NCI-H2029 treated with DMSO at 0.1 percent for 48 hours (cell line): ENCODE measurements around the gene OTOP3.
"Not testable (repeated sequence)": the region's sequence is repeated elsewhere in the genome, so short reads cannot be mapped to it uniquely, and the experiment has no call there.

Experiments used
- DNase-seq: peaks from one replicate; lab custom pipeline; 2025; lab: John Stamatoyannopoulos, UW

OTOP3 gene, protein sequence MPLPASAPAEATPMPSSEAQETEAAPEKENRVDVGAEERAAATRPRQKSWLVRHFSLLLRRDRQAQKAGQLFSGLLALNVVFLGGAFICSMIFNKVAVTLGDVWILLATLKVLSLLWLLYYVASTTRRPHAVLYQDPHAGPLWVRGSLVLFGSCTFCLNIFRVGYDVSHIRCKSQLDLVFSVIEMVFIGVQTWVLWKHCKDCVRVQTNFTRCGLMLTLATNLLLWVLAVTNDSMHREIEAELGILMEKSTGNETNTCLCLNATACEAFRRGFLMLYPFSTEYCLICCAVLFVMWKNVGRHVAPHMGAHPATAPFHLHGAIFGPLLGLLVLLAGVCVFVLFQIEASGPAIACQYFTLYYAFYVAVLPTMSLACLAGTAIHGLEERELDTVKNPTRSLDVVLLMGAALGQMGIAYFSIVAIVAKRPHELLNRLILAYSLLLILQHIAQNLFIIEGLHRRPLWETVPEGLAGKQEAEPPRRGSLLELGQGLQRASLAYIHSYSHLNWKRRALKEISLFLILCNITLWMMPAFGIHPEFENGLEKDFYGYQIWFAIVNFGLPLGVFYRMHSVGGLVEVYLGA

DNA sequence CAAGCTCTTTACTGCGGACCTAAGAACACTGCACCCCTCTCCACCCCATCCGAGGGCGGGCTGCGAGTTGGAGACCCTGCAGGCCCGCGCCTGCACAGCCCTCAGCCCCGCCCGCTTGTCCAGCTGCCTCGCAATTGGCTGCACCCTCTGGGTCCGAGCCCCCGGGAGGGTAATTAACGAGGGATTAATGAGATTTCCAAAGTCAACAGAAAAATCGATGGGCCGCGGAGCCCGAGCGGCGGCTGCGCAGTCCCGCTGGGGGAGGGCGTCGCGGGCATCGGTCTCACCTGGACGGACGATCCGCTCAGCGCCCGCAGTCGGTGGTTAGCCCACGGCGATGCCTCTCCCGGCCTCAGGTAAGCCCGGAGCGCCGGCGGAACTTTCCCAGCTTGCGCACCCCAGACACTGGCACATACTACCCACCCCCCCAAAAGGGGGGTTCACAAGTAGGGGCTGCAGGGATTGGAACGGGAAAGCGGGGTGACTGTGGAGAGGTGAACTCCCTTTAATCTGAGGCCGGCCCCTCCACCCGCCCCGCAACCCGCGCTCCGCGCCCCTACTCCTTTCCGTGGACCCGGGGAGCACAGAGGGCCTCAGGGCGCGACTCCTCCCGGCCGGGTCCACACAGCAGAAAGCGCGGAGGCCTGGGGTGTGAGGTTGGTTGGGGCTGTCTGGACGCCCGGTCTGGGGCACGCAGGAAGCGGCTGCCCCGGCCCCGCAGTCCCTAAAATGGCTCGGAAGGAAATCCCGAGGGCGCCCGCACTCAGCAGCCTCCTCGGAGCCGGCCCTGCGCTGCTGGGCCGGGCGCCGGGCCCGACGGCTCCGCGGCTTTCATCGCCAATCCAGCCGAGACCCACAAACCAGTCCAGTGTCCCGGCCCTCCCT lies at the start of gene OTOP3:
OTOP3 (plus strand) TSS at position 314 of the 885 bp plus-strand sequence; CDS start at position 338, 24 bp downstream.
- DNase-seq: no peak

DNA sequence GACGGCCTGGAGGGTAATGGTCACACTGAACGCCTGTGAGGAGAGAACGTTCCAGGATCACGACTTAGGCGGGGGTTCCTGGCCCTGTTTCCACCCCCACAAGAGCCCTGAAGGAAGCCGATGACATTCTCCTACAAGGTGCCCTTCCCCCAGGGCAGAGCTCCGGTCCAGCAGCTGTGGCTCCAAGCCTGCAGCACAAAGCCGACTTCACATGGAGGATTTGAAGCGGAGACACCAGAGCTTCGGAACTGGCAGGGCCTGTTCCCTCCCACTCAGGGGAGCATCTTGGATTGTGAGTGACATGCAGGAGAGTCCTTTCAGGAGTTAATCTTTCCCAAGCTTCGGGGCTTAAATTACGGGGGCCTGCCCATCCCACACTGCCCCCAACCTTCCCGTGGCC lies 47.2 kb upstream of the OTOP3 start:
- no peak for DNase-seq

DNA sequence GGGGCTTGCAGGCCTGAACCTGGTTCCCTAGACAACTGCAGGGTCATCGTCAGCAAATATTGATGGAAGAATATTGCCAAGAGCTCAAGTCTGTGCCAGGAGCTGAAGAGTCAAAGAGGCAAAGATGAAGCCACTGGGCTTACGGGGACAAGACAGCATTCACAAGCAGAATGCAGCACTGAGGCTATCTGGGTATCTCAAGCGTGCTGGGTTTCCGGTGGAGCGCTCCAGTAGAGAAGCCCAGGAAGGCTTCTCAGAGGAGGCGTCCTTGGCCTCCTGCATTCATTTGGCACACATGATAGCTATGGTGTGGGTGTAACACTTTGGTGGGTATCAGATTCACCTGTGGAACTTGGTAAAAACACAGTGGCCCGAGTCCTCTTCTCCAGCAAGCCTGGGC lies 45.1 kb upstream of the OTOP3 start:
- no peak for DNase-seq

DNA sequence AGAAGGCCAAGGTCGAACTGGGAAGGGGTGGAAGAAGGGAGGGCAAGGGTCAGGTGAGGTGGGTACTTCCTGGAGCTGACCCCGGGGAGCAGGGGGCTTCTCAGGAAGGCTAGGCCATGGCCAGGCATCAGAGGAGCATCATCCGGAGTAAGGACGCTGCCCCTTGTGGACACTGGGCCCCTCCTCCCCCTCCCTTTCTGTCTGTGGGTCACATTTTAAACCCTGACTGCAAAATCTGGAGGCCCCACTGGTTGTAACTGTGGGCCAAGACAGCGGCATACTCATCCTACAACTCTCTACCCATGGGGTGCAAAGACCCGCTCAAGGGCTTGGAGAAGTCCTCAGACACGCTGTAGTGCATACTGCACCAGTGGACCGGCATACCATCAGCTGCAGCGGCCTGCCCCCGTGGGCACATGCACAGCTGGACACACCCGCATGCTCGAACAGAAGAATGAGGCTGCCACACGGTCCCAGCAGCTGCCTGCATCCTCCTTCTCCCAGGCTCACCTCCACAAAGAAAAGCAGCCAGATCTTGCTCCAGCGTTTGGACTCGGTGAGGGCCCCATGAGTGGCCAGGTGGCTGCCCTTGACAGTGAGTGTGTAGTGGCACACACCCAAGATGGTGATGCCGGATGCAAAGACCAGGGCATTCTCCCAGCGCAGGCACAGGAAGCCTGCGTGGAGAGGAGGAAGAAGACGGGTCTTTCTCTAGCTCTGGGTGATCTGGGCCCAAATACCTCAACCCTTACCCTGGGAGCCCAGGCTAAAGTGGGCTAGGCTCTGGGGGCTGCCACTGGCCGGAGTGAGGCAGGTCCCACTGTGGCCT lies 43.5 kb upstream of the OTOP3 start:
- peak; percentile 20 for DNase-seq

DNA sequence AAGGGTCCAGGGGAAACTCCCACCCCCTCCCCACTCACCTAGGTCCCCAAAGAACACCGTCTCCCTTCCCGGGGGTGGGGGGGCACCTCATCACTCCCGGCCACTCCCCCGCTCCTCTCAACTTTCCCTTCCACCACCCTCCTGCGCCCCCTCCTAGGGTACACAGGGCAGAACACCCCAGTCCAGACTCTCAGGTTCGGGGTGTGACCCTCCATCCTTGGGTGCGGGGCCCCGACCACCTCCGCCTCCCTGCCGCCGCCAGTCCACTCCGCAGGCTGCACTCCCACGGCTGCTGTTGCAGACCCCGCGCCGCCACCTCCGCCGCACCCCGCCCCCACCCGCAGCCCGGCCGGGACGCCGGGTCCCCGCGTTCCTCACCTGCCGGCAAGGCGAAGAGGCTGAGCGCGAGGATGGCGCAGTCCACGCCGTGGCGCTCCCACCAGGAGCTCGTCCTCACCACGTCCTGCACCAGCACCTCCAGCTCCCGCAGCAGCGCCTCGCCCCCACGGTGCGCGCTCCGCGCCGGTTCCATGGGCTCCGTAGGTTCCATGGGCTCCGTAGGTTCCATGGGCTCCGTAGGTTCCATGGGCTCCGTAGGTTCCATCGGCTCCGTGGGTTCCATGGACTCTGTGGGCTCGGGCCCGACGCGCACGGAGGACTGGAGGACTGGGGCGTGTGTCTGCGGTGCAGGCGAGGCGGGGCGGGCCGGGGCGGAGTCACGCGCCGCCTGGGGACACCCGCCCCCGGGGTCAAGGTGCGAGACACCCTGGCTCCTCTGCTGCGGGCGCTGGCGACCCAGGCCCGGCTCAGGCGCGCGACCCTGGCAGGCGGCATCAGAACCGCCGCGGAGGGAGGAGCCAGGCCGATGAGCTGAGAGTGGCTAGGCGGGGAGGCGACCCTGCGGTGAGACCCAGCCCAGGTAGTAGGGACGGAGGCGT lies 42.5 kb upstream of the OTOP3 start, which contains the start of gene FADS6:
FADS6 (minus strand) TSS at position 660 of the 938 bp plus-strand sequence; CDS start at position 622, 38 bp downstream.
- DNase-seq: no peak

DNA sequence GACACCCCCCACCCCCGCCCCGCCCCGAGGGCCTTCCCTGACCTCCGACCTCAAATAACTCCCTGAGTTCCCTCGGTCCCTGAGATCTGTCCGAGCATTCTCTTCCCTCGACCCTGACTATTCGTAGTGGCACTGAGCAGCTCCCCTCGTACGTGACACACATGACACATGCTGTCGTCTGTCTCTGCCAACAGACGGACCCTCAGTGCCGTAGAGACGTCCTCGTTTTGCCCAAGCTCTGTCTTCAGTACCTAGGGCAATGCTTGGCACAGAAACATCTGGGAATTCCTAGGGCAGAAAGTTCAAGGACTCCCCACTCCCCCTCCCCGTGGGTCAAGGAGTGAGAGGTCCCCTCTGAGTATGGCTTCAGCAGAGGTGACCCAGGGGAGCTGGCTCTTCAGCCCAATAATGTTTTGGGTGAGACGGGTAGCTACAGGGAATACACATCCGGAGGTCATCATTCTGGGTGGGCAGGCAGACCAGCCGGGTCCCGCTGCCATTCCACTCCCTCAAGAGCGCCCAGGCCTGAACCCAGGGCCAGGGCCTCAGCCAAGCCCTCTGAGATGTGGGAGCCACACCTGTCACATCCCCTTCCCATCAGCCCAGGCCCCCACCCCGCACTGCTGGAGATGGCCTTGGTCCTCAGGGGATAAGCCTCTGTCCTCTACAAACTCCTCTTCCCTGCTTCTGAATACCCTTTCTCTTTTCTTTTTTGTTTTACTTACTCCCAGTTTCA lies 41.6 kb upstream of the OTOP3 start:
- no peak for DNase-seq

DNA sequence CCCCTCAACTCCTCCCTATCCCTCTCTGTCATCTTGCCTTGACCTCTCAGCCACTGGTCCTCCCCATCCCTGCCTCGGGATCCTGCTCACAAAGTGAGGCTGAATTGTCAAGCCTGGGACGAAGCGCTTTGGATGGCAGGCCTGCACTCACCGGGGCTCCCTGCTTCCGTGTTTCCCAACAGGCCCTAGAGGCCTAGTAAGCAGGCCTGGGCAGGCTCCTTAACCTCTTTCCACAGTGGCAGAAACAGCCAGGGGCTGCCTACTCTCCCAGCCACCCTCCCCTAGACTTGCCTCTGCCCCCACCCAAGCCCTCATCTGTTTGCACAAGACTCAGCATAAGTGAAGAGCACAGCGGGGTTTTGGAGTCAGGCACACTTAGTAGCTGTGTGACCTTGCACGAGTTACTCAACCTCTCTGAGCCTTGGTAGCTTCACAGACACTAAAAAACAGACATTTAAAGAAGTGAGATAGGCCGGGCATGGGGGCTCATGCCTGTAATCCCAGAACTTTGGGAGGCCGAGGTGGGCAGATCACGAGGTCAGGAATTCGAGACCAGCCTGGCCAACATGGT lies 37.2 kb upstream of the OTOP3 start:
- no peak for DNase-seq

DNA sequence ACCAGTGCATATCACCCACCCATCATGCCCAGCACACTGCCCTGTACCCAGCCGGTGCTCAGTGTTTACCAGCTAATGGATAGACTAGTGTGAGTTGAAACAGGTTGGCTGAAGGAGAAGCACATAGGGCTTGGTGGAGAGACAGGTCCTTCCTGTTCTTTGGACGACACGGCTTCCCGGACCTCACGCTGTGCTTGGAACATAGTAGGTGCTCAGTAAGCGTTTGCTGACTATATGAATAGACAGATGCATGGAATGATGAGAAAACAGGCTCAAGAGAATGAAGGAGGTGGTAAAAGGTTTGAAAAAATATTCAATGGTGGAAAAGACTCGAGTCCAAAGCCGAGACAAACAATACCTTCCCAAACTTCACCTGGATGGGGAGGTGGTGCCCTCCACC lies 35.5 kb upstream of the OTOP3 start:
- no peak for DNase-seq

DNA sequence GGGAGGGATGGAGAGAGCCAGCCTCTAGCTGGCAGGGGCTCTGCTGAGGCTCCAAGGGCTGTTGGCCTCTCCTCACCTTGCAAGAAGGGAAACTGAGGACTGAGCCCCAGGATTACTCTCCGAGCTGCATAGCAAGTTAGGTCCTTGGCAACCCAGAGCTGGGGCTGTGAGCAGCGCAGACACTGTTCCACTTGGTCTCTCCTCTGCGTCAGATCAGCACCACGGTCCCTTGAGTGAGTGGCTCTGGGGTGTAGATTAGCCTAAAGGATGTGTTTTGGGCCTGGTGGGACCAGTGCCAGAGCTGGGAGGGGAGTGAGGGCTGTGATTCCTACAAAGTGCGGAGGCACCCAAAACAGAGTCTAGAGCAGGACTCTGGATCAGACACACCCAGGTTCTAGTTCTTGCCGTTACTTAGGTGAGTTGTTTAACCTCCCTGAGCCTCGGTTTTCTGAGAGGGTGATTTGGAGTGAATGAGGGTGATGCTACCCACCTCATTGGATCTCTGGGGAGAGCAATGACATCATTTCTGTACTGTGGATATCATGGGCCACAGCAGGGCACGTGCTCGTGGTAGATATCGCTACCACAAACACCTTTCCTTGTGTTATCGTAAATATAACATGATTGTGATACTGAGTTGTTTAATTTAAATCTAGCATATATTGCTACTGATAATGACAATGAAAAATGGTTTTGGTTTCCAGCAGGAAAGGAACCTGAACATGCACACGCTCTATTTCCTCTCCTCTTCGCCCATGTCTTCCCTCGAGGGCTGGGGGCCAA lies 34.2 kb upstream of the OTOP3 start:
- no peak for DNase-seq

DNA sequence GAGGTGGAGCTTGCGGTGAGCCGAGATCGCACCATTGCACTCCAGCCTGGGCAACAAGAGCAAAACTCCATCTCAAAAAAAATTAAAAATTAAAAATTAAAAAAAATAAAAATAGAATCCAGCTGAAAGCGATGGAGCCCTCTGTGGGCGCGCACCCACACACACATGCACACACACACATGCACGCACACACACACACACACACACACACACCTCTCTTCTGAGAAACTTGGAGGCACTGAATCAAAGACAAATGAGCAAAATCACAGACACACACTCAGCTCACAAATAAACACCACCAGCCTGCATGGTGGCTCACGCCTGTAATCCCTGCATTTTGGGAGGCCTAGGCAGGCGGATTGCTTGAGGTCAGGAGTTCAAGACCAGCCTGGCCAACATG lies 32.7 kb upstream of the OTOP3 start:
- no peak for DNase-seq

DNA sequence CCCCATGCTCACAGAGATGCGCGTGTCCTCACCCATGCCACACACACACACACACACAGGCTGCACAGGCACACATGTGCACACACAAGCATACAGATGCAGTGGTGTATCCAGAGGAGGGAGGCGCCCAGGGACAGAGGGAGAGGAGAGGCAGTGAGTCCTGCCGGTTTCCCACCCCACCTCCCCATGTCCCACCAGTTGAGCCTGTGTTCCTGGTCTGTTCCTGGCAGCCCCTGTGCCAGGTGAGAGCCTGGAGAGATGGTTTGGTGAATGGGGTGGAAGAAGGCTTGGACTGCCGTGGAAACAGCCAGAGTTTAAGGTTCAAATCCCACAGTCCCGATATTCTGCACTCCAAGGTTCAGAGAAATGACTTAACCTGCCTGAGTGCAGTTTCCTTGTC lies 32.0 kb upstream of the OTOP3 start:
- DNase-seq: no peak

DNA sequence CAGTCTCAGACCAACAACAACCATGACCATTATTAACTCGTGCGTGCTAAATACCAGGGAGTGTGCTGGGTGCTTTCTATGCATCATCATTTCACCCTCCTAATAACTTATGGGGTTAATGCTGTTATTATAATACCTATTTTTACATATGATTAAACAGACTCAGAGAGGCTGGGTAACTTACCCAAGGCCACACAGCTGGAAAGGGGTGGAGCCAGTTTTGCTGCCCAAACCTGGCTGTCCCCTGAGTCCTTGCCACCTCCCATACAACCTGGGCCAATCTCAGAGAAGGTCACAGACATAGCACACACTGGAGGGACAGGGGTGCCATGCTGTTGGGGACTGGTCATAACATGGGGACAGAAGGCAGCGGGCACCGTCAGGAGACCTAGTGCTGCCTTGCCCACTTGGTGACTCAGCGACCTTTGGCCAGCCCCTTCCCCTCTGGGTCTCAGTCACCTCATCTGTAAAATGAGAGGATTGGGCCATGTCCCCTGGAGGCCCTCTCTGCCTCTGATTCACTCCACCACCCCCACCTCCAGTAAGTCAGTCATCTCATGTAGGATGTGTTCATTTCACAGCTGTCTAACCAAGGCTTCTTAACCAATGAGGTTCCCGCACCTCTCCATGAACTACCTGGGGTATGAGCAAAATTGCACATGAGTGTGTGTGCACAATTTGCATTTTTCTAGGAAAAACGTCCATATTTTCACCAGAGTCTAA lies 30.9 kb upstream of the OTOP3 start:
- no peak for DNase-seq

DNA sequence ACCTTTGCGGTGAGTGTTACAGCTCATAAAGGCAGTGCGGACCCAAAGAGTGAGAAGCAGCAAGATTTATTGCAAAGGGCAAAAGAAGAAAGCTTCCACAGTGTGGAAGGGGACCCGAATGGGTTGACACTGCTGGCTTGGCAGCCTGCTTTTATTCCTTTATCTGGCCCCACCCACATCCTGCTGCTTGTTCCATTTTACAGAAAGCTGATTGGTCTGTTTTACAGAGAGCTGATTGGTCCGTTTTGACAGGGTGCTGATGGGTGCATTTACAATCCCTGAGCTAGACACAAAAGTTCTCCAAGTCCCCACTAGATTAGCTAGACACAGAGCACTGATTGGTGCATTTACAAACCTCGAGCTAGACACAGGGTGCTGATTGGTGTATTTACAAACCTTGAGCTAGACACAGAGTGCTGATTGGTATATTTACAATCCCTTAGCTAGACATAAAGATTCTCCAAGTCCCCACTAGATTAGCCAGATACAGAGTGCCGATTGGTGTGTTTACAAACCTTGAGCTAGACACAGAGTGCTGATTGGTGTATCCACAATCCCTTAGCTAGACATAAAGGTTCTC lies 29.4 kb upstream of the OTOP3 start:
- not testable (repeated sequence) for DNase-seq

DNA sequence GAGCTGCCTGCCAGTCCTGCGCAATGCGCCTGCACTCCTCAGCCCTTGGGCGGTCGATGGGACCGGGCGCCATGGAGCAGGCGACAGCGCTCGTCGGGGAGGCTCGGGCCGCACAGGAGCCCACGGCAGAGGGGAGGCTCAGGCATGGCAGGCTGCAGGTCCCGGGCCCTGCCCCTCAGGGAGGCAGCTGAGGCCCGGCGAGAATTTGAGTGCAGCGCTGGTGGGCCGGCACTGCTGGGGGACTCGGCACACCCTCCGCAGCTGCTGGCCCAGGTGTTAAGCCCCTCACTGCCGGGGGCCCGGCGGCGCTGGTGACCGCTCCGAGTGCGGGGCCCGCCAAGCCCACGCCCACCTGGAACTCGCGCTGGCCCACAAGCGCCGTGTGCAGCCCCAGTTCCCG lies 28.7 kb upstream of the OTOP3 start:
- no peak for DNase-seq

DNA sequence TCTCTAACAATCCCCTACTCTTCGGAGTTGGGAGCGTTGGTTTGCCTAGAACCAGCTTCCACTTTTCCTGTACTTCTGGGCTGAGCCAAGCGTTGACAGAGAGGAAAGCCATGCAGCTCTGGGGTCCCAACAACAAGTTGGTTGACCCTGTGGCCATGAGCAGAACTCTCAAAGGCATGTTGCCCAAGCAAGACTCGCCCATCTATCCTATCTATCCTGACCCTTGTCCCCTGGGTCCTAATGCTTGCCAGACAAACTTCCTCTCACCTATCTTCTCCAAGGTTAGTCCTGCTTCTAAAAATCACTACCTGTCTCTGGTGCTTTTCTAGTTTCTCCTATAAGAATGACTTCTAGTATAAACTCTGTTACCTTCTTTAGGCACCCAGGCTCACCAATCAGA lies 26.6 kb upstream of the OTOP3 start:
- not testable (repeated sequence) for DNase-seq

DNA sequence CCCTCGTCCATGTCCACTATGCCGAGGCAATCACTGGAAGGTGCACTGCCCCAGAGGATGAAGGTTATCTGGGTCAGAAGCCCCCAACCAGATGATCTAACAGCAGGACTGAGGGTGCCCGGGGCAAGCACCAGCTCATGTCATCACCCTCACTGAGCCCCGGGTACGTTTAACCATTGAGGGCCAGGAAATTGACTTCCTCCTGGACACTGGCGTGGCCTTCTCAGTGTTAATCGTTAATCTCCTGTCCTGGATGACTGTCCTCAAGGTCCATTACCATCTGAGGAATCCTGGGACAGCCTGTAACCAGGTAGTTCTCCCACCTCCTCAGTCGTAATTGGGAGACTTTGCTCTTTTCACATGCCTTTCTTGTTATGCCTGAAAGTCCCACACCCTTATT lies 24.3 kb upstream of the OTOP3 start:
- DNase-seq: not testable (repeated sequence)

DNA sequence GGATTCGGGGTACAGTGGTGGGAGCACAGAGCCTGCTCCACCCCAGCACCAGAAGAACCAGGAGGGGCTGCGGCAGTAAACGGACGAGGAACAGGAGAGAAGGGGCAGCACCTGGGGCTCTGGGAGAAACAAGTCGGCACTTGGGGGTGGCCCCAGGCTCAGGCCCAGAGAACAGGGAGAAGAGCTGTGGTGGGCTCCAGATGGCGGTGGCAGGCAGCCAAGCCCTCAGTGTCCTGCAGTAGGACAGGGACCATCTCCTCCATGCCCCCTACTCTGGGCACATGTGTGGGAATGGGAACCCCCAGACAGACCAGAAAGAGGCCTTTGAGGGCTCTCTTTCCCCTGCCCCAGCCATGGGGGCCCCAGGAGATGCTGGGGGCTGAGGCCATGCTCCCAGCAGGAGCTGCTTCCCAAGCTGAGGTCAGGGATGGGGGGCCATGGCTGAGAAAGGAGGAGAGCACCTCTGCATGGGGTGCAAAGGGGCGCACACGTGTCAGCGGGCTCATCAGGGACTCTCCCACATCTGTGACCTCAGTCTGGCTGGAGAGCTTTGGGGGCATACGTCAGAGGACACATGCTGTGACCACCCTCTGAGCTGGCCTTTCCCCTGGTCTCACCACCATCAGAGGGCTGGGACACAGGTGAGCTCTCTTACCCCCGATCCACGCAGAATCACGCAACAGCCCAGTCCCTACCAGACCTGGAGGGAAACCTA lies 19.4 kb upstream of the OTOP3 start:
- no peak for DNase-seq
